ENCODE data around the gene MID1.

MID1 gene

GRCh38 chrX:10486373-10486772, 134.0 kb downstream of the MID1 start:
- no peak overlapping the region for H3K27ac ChIP-seq (ENCODE audit: low read depth, low read length)
- H3K36me3 ChIP-seq (ENCODE audit: insufficient read depth, low read length), result peaks cover 9% of the 10 kb centered on the region; the same call in 1 of the 2 replicates
- peaks cover 14% of the 10 kb centered on the region for H3K4me1 ChIP-seq (ENCODE audit: insufficient read depth, low read length)
- no peaks in the 10 kb centered on the region for H3K27me3 ChIP-seq (ENCODE audit: insufficient read depth, low read length)
- H3K9ac ChIP-seq (ENCODE audit: low read depth, low read length), result no peak overlapping the region
- H3K9me3 ChIP-seq (ENCODE audit: insufficient read depth, low read depth, low read length), result no peaks in the 10 kb centered on the region
- 97% methylated on average over 1 of the region's 3 CpGs for WGBS
- no peak overlapping the region for H3K4me3 ChIP-seq (ENCODE audit: low read length)

GRCh38 chrX:10485326-10485725, 135.1 kb downstream of the MID1 start:
- Histone ChIP-seq H3K9ac (ENCODE audit: low read depth, low read length) (0 out of 2 replicates have a peak overlapping the region, but pooled peaks have one; percentile 5), H3K9me3 (ENCODE audit: insufficient read depth, low read depth, low read length) (no peaks in the 10 kb centered on the region), H3K4me3 (ENCODE audit: low read length) (no peak overlapping the region), H3K36me3 (ENCODE audit: insufficient read depth, low read length) (peaks cover 16% of the 10 kb centered on the region), H3K4me1 (ENCODE audit: insufficient read depth, low read length) (peaks cover 14% of the 10 kb centered on the region), H3K27me3 (ENCODE audit: insufficient read depth, low read length) (no peaks in the 10 kb centered on the region), H3K27ac (ENCODE audit: low read depth, low read length) (peak overlapping the region; percentile 10; the same call in 1 of the 2 replicates)
- no CpG with 5 or more reads among the region's 3 CpGs for WGBS

GRCh38 chrX:10484683-10485247, 135.6 kb downstream of the MID1 start:
- peak overlapping the region; percentile 49; the same call in 1 of the 2 replicates for H3K27ac ChIP-seq (ENCODE audit: low read depth, low read length)
- H3K27me3 ChIP-seq (ENCODE audit: insufficient read depth, low read length), result no peaks in the 10 kb centered on the region
- peaks cover 14% of the 10 kb centered on the region for H3K4me1 ChIP-seq (ENCODE audit: insufficient read depth, low read length)
- H3K9ac ChIP-seq (ENCODE audit: low read depth, low read length), result 0 out of 2 replicates have a peak overlapping the region, but pooled peaks have one; percentile 5
- H3K36me3 ChIP-seq (ENCODE audit: insufficient read depth, low read length), result peaks cover 21% of the 10 kb centered on the region
- no peaks in the 10 kb centered on the region for H3K9me3 ChIP-seq (ENCODE audit: insufficient read depth, low read depth, low read length)
- H3K4me3 ChIP-seq (ENCODE audit: low read length), result no peak overlapping the region
- WGBS, result 82% methylated on average over 7 of the region's 7 CpGs

- Histone ChIP-seq H3K27ac (ENCODE audit: low read depth, low read length) (no peak overlapping the region), H3K27me3 (ENCODE audit: insufficient read depth, low read length) (no peaks in the 10 kb centered on the region), H3K36me3 (ENCODE audit: insufficient read depth, low read length) (peaks cover 24% of the 10 kb centered on the region), H3K9ac (ENCODE audit: low read depth, low read length) (no peak overlapping the region), H3K4me3 (ENCODE audit: low read length) (no peak overlapping the region), H3K4me1 (ENCODE audit: insufficient read depth, low read length) (peaks cover 14% of the 10 kb centered on the region), H3K9me3 (ENCODE audit: insufficient read depth, low read depth, low read length) (no peaks in the 10 kb centered on the region)
- WGBS, result 95% methylated on average over 7 of the region's 9 CpGs
Measured at GRCh38 chrX:10483191-10483831, 137.1 kb downstream of the MID1 start.

- no peaks in the 10 kb centered on the region for H3K9me3 ChIP-seq (ENCODE audit: insufficient read depth, low read depth, low read length)
- peaks cover 27% of the 10 kb centered on the region for H3K36me3 ChIP-seq (ENCODE audit: insufficient read depth, low read length)
- H3K4me1 ChIP-seq (ENCODE audit: insufficient read depth, low read length), result peaks cover 14% of the 10 kb centered on the region
- H3K4me3 ChIP-seq (ENCODE audit: low read length), result no peak overlapping the region
- no peak overlapping the region for H3K27ac ChIP-seq (ENCODE audit: low read depth, low read length)
- no peak overlapping the region for H3K9ac ChIP-seq (ENCODE audit: low read depth, low read length)
- WGBS, result 91% methylated on average over 4 of the region's 5 CpGs
- H3K27me3 ChIP-seq (ENCODE audit: insufficient read depth, low read length), result no peaks in the 10 kb centered on the region
Measured at GRCh38 chrX:10482708-10483107, 137.7 kb downstream of the MID1 start.

GRCh38 chrX:10482261-10482660, 138.1 kb downstream of the MID1 start:
- peaks cover 27% of the 10 kb centered on the region for H3K36me3 ChIP-seq (ENCODE audit: insufficient read depth, low read length)
- H3K27me3 ChIP-seq (ENCODE audit: insufficient read depth, low read length), result no peaks in the 10 kb centered on the region
- no peaks in the 10 kb centered on the region for H3K9me3 ChIP-seq (ENCODE audit: insufficient read depth, low read depth, low read length)
- H3K4me1 ChIP-seq (ENCODE audit: insufficient read depth, low read length), result peaks cover 14% of the 10 kb centered on the region
- no peak overlapping the region for H3K27ac ChIP-seq (ENCODE audit: low read depth, low read length)
- H3K9ac ChIP-seq (ENCODE audit: low read depth, low read length), result no peak overlapping the region
- 95% methylated on average over 9 of the region's 9 CpGs for WGBS
- no peak overlapping the region for H3K4me3 ChIP-seq (ENCODE audit: low read length)

GRCh38 chrX:10480861-10481260, 139.5 kb downstream of the MID1 start:
- Histone ChIP-seq H3K36me3 (ENCODE audit: insufficient read depth, low read length) (peaks cover 27% of the 10 kb centered on the region), H3K9me3 (ENCODE audit: insufficient read depth, low read depth, low read length) (no peaks in the 10 kb centered on the region), H3K4me3 (ENCODE audit: low read length) (no peak overlapping the region), H3K27me3 (ENCODE audit: insufficient read depth, low read length) (no peaks in the 10 kb centered on the region), H3K27ac (ENCODE audit: low read depth, low read length) (no peak overlapping the region), H3K9ac (ENCODE audit: low read depth, low read length) (no peak overlapping the region), H3K4me1 (ENCODE audit: insufficient read depth, low read length) (peaks cover 14% of the 10 kb centered on the region)
- WGBS, result 95% methylated on average over 2 of the region's 5 CpGs

- WGBS, result 92% methylated on average over 3 of the region's 3 CpGs
- Histone ChIP-seq H3K27me3 (ENCODE audit: insufficient read depth, low read length) (no peaks in the 10 kb centered on the region), H3K4me3 (ENCODE audit: low read length) (no peak overlapping the region), H3K9me3 (ENCODE audit: insufficient read depth, low read depth, low read length) (no peaks in the 10 kb centered on the region), H3K27ac (ENCODE audit: low read depth, low read length) (no peak overlapping the region), H3K4me1 (ENCODE audit: insufficient read depth, low read length) (peaks cover 2% of the 10 kb centered on the region; the same call in 1 of the 2 replicates), H3K36me3 (ENCODE audit: insufficient read depth, low read length) (peaks cover 31% of the 10 kb centered on the region), H3K9ac (ENCODE audit: low read depth, low read length) (no peak overlapping the region)
Measured at GRCh38 chrX:10479508-10479907, 140.9 kb downstream of the MID1 start.

- Histone ChIP-seq H3K4me1 (ENCODE audit: insufficient read depth, low read length) (no peaks in the 10 kb centered on the region), H3K9ac (ENCODE audit: low read depth, low read length) (no peak overlapping the region), H3K27ac (ENCODE audit: low read depth, low read length) (no peak overlapping the region), H3K9me3 (ENCODE audit: insufficient read depth, low read depth, low read length) (no peaks in the 10 kb centered on the region), H3K4me3 (ENCODE audit: low read length) (no peak overlapping the region), H3K36me3 (ENCODE audit: insufficient read depth, low read length) (peaks cover 51% of the 10 kb centered on the region), H3K27me3 (ENCODE audit: insufficient read depth, low read length) (no peaks in the 10 kb centered on the region)
- over 99% methylated on average over 3 of the region's 3 CpGs for WGBS
Measured at GRCh38 chrX:10477525-10477924, 142.9 kb downstream of the MID1 start.

GRCh38 chrX:10474913-10475568, 145.3 kb downstream of the MID1 start:
- H3K27ac ChIP-seq (ENCODE audit: low read depth, low read length), result no peak overlapping the region
- no peak overlapping the region for H3K9ac ChIP-seq (ENCODE audit: low read depth, low read length)
- no peaks in the 10 kb centered on the region for H3K9me3 ChIP-seq (ENCODE audit: insufficient read depth, low read depth, low read length)
- H3K27me3 ChIP-seq (ENCODE audit: insufficient read depth, low read length), result no peaks in the 10 kb centered on the region
- no peaks in the 10 kb centered on the region for H3K4me1 ChIP-seq (ENCODE audit: insufficient read depth, low read length)
- H3K36me3 ChIP-seq (ENCODE audit: insufficient read depth, low read length), result peaks cover 48% of the 10 kb centered on the region
- WGBS, result 94% methylated on average over 6 of the region's 6 CpGs
- H3K4me3 ChIP-seq (ENCODE audit: low read length), result no peak overlapping the region

GRCh38 chrX:10474510-10474909, 145.9 kb downstream of the MID1 start:
- no peak overlapping the region for H3K4me3 ChIP-seq (ENCODE audit: low read length)
- H3K4me1 ChIP-seq (ENCODE audit: insufficient read depth, low read length), result no peaks in the 10 kb centered on the region
- H3K27ac ChIP-seq (ENCODE audit: low read depth, low read length), result no peak overlapping the region
- WGBS, result 93% methylated on average over 1 of the region's 1 CpG
- no peaks in the 10 kb centered on the region for H3K9me3 ChIP-seq (ENCODE audit: insufficient read depth, low read depth, low read length)
- H3K36me3 ChIP-seq (ENCODE audit: insufficient read depth, low read length), result peaks cover 49% of the 10 kb centered on the region
- no peak overlapping the region for H3K9ac ChIP-seq (ENCODE audit: low read depth, low read length)
- no peaks in the 10 kb centered on the region for H3K27me3 ChIP-seq (ENCODE audit: insufficient read depth, low read length)

Data from HUES64 (cell line).